Naive B cell (primary cell): Measurements from ENCODE around the gene CCDC196. TPM values are rescaled to one million over a fixed set of nuclear protein-coding genes. Genes with fewer than 3 reads are reported as not detected.
A peak's percentile ranks its signal among the peaks of the same experiment; 100 is the strongest.

ENCODE experiments used
- ATAC-seq, 2 donors: fragments of 150-1000 bp; cut with Tn5 transposase; 2 replicates each; pipeline ENCODE4 v1.10.0; 2021; ENCODE audit warnings: low read depth in 2 of 2, mild to moderate bottlenecking in 2 of 2, moderate library complexity in 2 of 2
- DNase-seq: peaks from one replicate; pipeline ENCODE4 v3.0.0; 2022
- H3K27ac Mint-ChIP-seq, 6 donors: one replicate each; pipeline ENCODE4 v1.8.0; 2020 to 2022; ENCODE audit warnings: mild to moderate bottlenecking in 6 of 6, mixed read lengths in 6 of 6, moderate library complexity in 5 of 6, inconsistent platforms in 2 of 6
- H3K27me3 Mint-ChIP-seq, 3 donors: one replicate each; pipeline ENCODE4 v1.8.0; 2021 to 2022; ENCODE audit warnings: mixed read lengths in 3 of 3, mild to moderate bottlenecking in 1 of 3
- H3K36me3 Mint-ChIP-seq, 2 donors: one replicate each; pipeline ENCODE4 v1.8.0; 2020 to 2022; ENCODE audit warnings: mixed read lengths in 2 of 2, inconsistent platforms in 1 of 2, mild to moderate bottlenecking in 1 of 2
- H3K4me1 Mint-ChIP-seq, 3 donors: one replicate each; pipeline ENCODE4 v1.8.0; 2020 to 2022; ENCODE audit warnings: mixed read lengths in 3 of 3, inconsistent platforms in 1 of 3, mild to moderate bottlenecking in 1 of 3, moderate library complexity in 1 of 3
- H3K4me3 Mint-ChIP-seq, 8 donors: one replicate each; pipeline ENCODE4 v1.8.0; 2020 to 2022; ENCODE audit warnings: mild to moderate bottlenecking in 8 of 8, mixed read lengths in 8 of 8, moderate library complexity in 8 of 8, inconsistent platforms in 2 of 8
- H3K9me3 Mint-ChIP-seq, 7 donors: one replicate each; pipeline ENCODE4 v1.8.0; 2020 to 2022; ENCODE audit warnings: mixed read lengths in 7 of 7, mild to moderate bottlenecking in 5 of 7, inconsistent platforms in 2 of 7, moderate library complexity in 1 of 7
- polyA plus RNA-seq, 6 donors: library from polyadenylated mRNA; unstranded; fragments of 300-500 nt; fragmentation: Illumina TruSeq; gene quantifications; one replicate each; pipeline ENCODE4 v1.2.3, GENCODE V29; 2021; ENCODE audit warnings: low read depth in 6 of 6

The CCDC196 gene
- polyA plus RNA-seq, 6 donors from 2014 or later = not detected

- Mint-ChIP-seq H3K36me3 (peaks cover 0 to 3% of the 10 kb centered on the region in 2 donors), H3K27me3 (no peaks in the 10 kb centered on the region), H3K9me3 (peaks cover 0 to 16% (median 2%) of the 10 kb centered on the region in 7 donors), H3K27ac (no peak overlapping the region), H3K4me1 (no peaks in the 10 kb centered on the region), H3K4me3 (no peak overlapping the region)
- ATAC-seq (no peak), DNase-seq (no peak)
Measured at GRCh38 chr14:66476964-66477363, 9.2 kb upstream of the CCDC196 start.

GRCh38 chr14:66477567-66477966 lies 8.6 kb upstream of the CCDC196 start:
- Mint-ChIP-seq H3K9me3 (peaks cover 0 to 10% (median 2%) of the 10 kb centered on the region in 7 donors), H3K27ac (no peak overlapping the region), H3K4me3 (no peak overlapping the region), H3K36me3 (no peaks in the 10 kb centered on the region), H3K4me1 (no peaks in the 10 kb centered on the region), H3K27me3 (no peaks in the 10 kb centered on the region)
- ATAC-seq (no peak), DNase-seq (no peak)

GRCh38 chr14:66482873-66483272 lies 3.3 kb upstream of the CCDC196 start:
- ATAC-seq (no peak), DNase-seq (no peak)
- no peaks in the 10 kb centered on the region for H3K36me3 Mint-ChIP-seq
- no peak overlapping the region for H3K27ac Mint-ChIP-seq
- no peak overlapping the region for H3K4me3 Mint-ChIP-seq
- peaks cover 0 to 1% (median 0%) of the 10 kb centered on the region in 7 donors for H3K9me3 Mint-ChIP-seq
- H3K4me1 Mint-ChIP-seq = no peaks in the 10 kb centered on the region
- H3K27me3 Mint-ChIP-seq = no peaks in the 10 kb centered on the region

GRCh38 chr14:66483322-66483721 lies 2.8 kb upstream of the CCDC196 start:
- H3K36me3 Mint-ChIP-seq = no peaks in the 10 kb centered on the region
- peaks cover 0 to 1% (median 0%) of the 10 kb centered on the region in 7 donors for H3K9me3 Mint-ChIP-seq
- no peaks in the 10 kb centered on the region for H3K27me3 Mint-ChIP-seq
- H3K4me3 Mint-ChIP-seq = no peak overlapping the region
- H3K27ac Mint-ChIP-seq = no peak overlapping the region
- no peaks in the 10 kb centered on the region for H3K4me1 Mint-ChIP-seq
- ATAC-seq (no peak), DNase-seq (no peak)

GRCh38 chr14:66485029-66485428 lies 1.1 kb upstream of the CCDC196 start:
- no peak for DNase-seq
- no peak for ATAC-seq
- no peak overlapping the region for H3K4me3 Mint-ChIP-seq
- H3K27ac Mint-ChIP-seq = no peak overlapping the region
- no peaks in the 10 kb centered on the region for H3K27me3 Mint-ChIP-seq
- no peaks in the 10 kb centered on the region for H3K4me1 Mint-ChIP-seq
- peaks cover 0 to 1% (median 0%) of the 10 kb centered on the region in 7 donors for H3K9me3 Mint-ChIP-seq
- H3K36me3 Mint-ChIP-seq = no peaks in the 10 kb centered on the region

- H3K27me3 Mint-ChIP-seq = no peaks in the 10 kb centered on the region
- peaks cover 0 to 1% (median 0%) of the 10 kb centered on the region in 7 donors for H3K9me3 Mint-ChIP-seq
- H3K36me3 Mint-ChIP-seq = no peaks in the 10 kb centered on the region
- no peak for ATAC-seq
- no peaks in the 10 kb centered on the region for H3K4me1 Mint-ChIP-seq
- no peak overlapping the region for H3K4me3 Mint-ChIP-seq
- no peak overlapping the region for H3K27ac Mint-ChIP-seq
- no peak for DNase-seq
Measured at GRCh38 chr14:66487164-66487563, 993 bp downstream of the CCDC196 start.

GRCh38 chr14:66490143-66491111 lies 4.3 kb downstream of the CCDC196 start:
- H3K4me3 Mint-ChIP-seq = no peak overlapping the region
- no peak for DNase-seq
- no peaks in the 10 kb centered on the region for H3K36me3 Mint-ChIP-seq
- H3K27me3 Mint-ChIP-seq = peaks cover 0 to 1% (median 0%) of the 10 kb centered on the region in 3 donors
- no peak overlapping the region for H3K27ac Mint-ChIP-seq
- ATAC-seq = no peak
- no peaks in the 10 kb centered on the region for H3K9me3 Mint-ChIP-seq
- H3K4me1 Mint-ChIP-seq = no peaks in the 10 kb centered on the region

- Mint-ChIP-seq H3K27me3 (peaks cover 0 to 5% (median 0%) of the 10 kb centered on the region in 3 donors), H3K36me3 (no peaks in the 10 kb centered on the region), H3K4me3 (no peak overlapping the region), H3K9me3 (no peaks in the 10 kb centered on the region), H3K4me1 (peaks cover 4 to 10% (median 6%) of the 10 kb centered on the region in 3 donors), H3K27ac (no peak overlapping the region)
- no peak for ATAC-seq
- no peak for DNase-seq
Measured at GRCh38 chr14:66493750-66494149, 7.6 kb downstream of the CCDC196 start.

- Mint-ChIP-seq H3K27ac (no peak overlapping the region), H3K36me3 (no peaks in the 10 kb centered on the region), H3K9me3 (no peaks in the 10 kb centered on the region), H3K4me1 (peaks cover 4 to 10% (median 6%) of the 10 kb centered on the region in 3 donors), H3K27me3 (peaks cover 0 to 5% (median 0%) of the 10 kb centered on the region in 3 donors), H3K4me3 (no peak overlapping the region)
- DNase-seq (no peak), ATAC-seq (peak; percentile 43 to 69)
Measured at GRCh38 chr14:66495218-66496098, 9.3 kb downstream of the CCDC196 start.

GRCh38 chr14:66496188-66496807 lies 10.1 kb downstream of the CCDC196 start:
- no peak for ATAC-seq
- DNase-seq = no peak
- no peaks in the 10 kb centered on the region for H3K9me3 Mint-ChIP-seq
- H3K4me1 Mint-ChIP-seq = peaks cover 4 to 10% (median 6%) of the 10 kb centered on the region in 3 donors
- H3K27ac Mint-ChIP-seq = peak overlapping the region in 1 of 6 donors; percentile 9
- H3K27me3 Mint-ChIP-seq = peaks cover 0 to 5% (median 0%) of the 10 kb centered on the region in 3 donors
- H3K36me3 Mint-ChIP-seq = no peaks in the 10 kb centered on the region
- no peak overlapping the region for H3K4me3 Mint-ChIP-seq

GRCh38 chr14:66496911-66497310 lies 10.7 kb downstream of the CCDC196 start:
- Mint-ChIP-seq H3K9me3 (no peaks in the 10 kb centered on the region), H3K27me3 (peaks cover 0 to 5% (median 0%) of the 10 kb centered on the region in 3 donors), H3K4me1 (peaks cover 4 to 10% (median 6%) of the 10 kb centered on the region in 3 donors), H3K36me3 (no peaks in the 10 kb centered on the region), H3K27ac (peak overlapping the region in 1 of 6 donors; percentile 9), H3K4me3 (no peak overlapping the region)
- DNase-seq (no peak), ATAC-seq (no peak)

- peaks cover 0 to 10% (median 0%) of the 10 kb centered on the region in 3 donors for H3K27me3 Mint-ChIP-seq
- no peaks in the 10 kb centered on the region for H3K36me3 Mint-ChIP-seq
- DNase-seq (no peak), ATAC-seq (no peak)
- no peaks in the 10 kb centered on the region for H3K9me3 Mint-ChIP-seq
- no peak overlapping the region for H3K4me3 Mint-ChIP-seq
- no peak overlapping the region for H3K27ac Mint-ChIP-seq
- peaks cover 6 to 10% (median 7%) of the 10 kb centered on the region in 3 donors for H3K4me1 Mint-ChIP-seq
Measured at GRCh38 chr14:66498311-66498710, 12.1 kb downstream of the CCDC196 start.

GRCh38 chr14:66501592-66501991 lies 15.4 kb downstream of the CCDC196 start:
- H3K4me3 Mint-ChIP-seq = no peak overlapping the region
- ATAC-seq = no peak
- H3K36me3 Mint-ChIP-seq = no peaks in the 10 kb centered on the region
- H3K4me1 Mint-ChIP-seq = peaks cover 6 to 7% (median 7%) of the 10 kb centered on the region in 3 donors
- H3K27me3 Mint-ChIP-seq = peaks cover 0 to 5% (median 0%) of the 10 kb centered on the region in 3 donors
- no peaks in the 10 kb centered on the region for H3K9me3 Mint-ChIP-seq
- DNase-seq = no peak
- H3K27ac Mint-ChIP-seq = no peak overlapping the region
